WERI-Rb-1 (cell line): ENCODE data around the gene ZNF710.

ENCODE experiments used
- DNase-seq: peaks from one replicate; pipeline ENCODE4 v3.0.0-alpha.2; 2020
- H3K27ac ChIP-seq: fragments of 250-450 bp; sonication (Bioruptor Pico); 2 replicates; pipeline ENCODE4 v1.5.1; 2020; ENCODE audit warnings: mild to moderate bottlenecking, moderate library complexity
- H3K27me3 ChIP-seq: fragments of 250-450 bp; sonication (Bioruptor Pico); 2 replicates; pipeline ENCODE4 v1.5.1; 2021; ENCODE audit warnings: mild to moderate bottlenecking, low read depth, moderate library complexity; ENCODE audit not compliant: insufficient read depth, severe bottlenecking
- H3K36me3 ChIP-seq: fragments of 250-450 bp; sonication (Bioruptor Pico); 2 replicates; pipeline ENCODE4 v1.5.1; 2020; ENCODE audit warnings: mild to moderate bottlenecking, moderate library complexity
- H3K4me3 ChIP-seq: 2 replicates; pipeline ENCODE4 v1.5.1; 2011; ENCODE audit warnings: low read depth, mild to moderate bottlenecking, control low read depth, low read length
- H3K9me3 ChIP-seq: fragments of 250-450 bp; sonication (Bioruptor Pico); 2 replicates; pipeline ENCODE4 v1.5.1; 2021; ENCODE audit warnings: mild to moderate bottlenecking, moderate library complexity; ENCODE audit not compliant: severe bottlenecking
- TF ChIP-seq, protein P1 (sequence below): IDR thresholded peaks from 2 replicates; pipeline ENCODE4 v1.5.1; 2011; ENCODE audit warnings: low read depth, mild to moderate bottlenecking, control low read depth, inconsistent platforms, low read length

The ZNF710 gene

DNA sequence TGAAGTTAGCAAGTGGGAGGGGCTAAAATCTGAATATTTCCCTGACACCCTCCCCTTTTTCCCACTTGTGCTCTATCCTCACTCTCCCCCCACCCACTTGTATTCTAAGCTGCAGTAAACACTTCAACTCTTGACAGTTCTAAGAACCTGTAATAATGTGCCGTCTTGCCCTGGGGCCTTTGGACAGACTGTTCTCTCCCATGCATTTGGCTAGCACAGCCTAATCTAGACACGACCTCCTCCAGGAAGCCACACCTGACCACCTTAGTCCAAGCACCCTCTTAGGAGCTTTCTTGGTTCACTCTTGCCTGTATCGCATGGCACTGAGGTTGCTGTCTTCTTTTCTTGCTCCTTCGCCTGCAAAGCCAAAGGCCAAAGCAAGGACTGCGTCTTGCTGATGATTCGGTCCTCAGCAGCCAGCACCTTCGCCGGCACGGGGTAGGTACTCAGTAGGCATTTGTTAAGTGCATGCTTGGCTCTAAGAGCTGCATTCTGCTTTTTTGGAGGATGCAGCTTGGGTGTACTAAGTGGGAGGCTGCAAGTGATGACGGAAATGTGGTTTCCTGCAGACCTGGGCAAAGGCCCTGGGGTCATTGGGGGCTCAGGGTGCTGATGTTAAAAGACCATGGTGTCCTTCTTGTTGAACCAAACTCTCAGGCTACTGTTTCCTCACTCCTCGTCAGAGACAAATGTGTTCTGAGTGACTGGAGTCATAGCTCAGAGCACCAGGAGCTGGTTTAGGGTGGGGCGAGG, 2.0 kb upstream of the ZNF710 start:
- DNase-seq: no peak
- TF ChIP-seq, protein P1, sequence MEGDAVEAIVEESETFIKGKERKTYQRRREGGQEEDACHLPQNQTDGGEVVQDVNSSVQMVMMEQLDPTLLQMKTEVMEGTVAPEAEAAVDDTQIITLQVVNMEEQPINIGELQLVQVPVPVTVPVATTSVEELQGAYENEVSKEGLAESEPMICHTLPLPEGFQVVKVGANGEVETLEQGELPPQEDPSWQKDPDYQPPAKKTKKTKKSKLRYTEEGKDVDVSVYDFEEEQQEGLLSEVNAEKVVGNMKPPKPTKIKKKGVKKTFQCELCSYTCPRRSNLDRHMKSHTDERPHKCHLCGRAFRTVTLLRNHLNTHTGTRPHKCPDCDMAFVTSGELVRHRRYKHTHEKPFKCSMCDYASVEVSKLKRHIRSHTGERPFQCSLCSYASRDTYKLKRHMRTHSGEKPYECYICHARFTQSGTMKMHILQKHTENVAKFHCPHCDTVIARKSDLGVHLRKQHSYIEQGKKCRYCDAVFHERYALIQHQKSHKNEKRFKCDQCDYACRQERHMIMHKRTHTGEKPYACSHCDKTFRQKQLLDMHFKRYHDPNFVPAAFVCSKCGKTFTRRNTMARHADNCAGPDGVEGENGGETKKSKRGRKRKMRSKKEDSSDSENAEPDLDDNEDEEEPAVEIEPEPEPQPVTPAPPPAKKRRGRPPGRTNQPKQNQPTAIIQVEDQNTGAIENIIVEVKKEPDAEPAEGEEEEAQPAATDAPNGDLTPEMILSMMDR: no peak
- Histone ChIP-seq H3K4me3 (no peak overlapping the region), H3K9me3 (no peaks in the 10 kb centered on the region), H3K36me3 (no peaks in the 10 kb centered on the region), H3K27me3 (no peaks in the 10 kb centered on the region), H3K27ac (no peak overlapping the region)

DNA sequence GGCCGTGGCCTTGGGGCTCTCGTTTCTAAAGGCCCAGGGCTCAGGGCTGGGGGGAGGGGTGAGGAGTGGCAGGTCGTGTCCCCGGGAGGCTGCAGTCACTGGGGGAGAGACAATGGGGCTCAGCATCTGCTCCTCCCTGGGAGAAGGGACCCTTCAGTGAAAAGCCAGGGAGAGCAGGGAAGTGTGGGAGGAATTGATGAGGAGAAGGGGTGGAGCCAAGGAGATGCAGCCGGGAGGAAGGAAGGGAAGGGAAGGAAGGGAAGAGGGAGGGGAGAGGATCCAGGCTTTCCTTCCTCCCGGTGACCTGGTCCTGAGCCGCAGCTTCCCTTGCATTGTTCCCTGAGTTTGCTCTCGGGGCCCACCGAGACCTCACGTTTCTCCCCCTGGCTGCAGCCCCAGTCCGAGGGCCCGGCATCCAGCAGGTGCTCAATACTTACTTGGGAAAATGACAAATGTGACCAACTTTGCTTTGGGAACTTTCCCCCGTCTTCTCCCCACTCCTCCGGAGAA, 1.4 kb upstream of the ZNF710 start:
- Histone ChIP-seq H3K27me3 (no peaks in the 10 kb centered on the region), H3K36me3 (no peaks in the 10 kb centered on the region), H3K4me3 (no peak overlapping the region), H3K27ac (no peak overlapping the region), H3K9me3 (no peaks in the 10 kb centered on the region)
- peak; percentile 52 for DNase-seq
- TF ChIP-seq, protein P1: no peak

DNA sequence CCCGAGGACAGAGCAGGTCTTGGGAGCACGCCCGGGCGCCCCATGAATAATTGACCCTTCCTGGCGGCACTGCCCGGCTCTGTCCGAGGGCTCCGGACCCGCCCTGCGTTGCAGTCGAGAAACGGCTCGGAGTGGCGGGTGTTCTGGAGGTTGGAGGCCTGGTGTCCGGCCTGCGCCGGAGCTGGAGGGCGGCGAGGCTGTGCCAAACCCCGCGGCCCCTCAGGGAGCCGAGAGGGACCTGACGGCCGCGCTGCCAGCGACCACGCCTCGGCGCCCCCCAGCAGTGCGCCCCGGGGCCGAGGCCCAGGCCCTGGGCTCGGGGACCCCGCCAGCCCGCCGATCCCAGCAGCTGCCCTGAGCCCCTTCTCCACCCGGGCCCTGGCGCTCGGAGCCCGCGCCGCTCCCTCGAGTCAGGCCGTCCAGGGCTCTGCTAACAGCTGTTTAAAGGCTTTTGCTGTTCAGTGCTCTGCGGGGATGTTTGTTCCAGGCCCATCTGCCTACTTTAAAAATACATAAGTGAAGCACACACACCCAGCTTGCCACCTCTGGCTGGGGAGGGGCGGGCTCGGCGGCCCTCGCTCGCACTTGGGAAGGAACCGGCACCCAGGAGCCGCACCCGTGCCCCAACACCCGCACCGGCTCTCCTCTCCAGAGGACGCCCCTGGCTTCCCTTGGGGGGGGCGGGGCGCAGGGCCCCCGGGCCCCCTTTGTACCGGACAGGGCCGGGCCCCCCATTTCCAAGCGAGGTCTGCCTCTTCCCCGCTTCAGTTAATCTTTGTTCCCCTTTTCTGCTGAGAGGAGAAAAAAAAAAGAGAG, 730 bp upstream of the ZNF710 start:
- Histone ChIP-seq H3K4me3 (no peak overlapping the region), H3K27ac (no peak overlapping the region), H3K27me3 (no peaks in the 10 kb centered on the region), H3K36me3 (no peaks in the 10 kb centered on the region), H3K9me3 (no peaks in the 10 kb centered on the region)
- TF ChIP-seq, protein P1: no peak
- DNase-seq: no peak

DNA sequence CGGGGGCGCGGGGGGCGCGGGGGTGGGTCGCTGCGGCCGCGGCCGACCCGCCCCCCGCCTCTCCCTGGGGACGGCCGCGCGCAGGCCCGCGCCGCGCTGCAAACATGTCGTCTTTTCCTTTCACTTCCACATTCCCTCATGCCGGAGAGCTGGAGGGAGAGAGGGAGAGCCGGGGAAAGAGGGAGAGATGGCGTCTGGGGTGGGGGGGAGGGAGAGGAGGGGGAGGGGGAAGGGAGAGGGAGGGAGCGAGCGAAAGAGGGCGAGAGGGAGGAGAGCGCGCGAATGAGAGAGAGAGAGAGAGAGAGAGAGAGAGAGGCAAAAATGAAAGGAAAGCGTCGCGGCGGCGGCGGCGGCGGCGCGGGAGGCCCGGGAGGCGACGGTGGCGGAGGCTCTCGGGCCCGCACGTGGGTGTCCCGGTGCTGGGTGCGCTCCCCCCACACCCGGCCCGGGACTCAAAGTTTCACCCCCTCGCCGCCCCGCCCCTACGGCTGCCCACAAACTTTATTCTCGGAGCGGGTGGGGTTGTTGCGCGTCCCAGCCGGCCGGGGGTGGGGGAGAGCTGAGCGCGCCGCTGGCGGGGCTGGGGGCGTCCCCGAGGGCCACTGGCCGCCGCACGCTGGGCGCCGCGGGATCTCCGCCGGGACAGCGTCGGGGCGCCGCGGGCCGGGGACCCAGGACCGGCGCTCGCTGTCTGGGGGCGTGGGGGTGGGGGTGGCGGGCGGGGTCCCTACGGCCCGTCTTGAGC, 731 bp downstream of the ZNF710 start:
- no peaks in the 10 kb centered on the region for H3K9me3 ChIP-seq
- peak overlapping the region; percentile 65 for H3K4me3 ChIP-seq
- no peaks in the 10 kb centered on the region for H3K27me3 ChIP-seq
- TF ChIP-seq, protein P1: no peak
- peak; percentile 38 for DNase-seq
- H3K36me3 ChIP-seq: no peaks in the 10 kb centered on the region
- peak overlapping the region; percentile 63 for H3K27ac ChIP-seq

DNA sequence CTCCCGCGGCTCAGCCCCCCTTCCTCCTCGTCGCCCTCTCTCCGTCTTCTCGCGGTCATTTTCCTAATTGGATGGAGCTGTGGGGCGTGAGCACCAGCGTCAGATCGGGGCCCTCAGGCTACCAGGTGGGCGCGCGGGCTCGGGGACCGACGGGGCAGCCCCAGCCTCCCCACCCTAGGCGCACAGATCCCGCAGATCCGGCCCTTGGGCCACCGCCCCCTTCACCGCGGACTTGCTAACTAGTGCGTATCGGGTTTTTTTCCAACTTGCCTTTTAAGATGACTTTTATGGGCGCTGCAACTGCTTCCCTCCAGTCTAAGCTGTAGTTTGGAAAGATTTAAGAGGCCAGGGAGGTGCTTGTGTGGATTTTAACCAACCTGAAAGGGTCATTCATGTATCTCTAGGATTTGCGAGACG, 1.3 kb downstream of the ZNF710 start:
- Histone ChIP-seq H3K4me3 (peak overlapping the region; percentile 65), H3K27me3 (no peaks in the 10 kb centered on the region), H3K36me3 (no peaks in the 10 kb centered on the region), H3K9me3 (no peaks in the 10 kb centered on the region), H3K27ac (peak overlapping the region; percentile 37; the same call in 1 of the 2 replicates)
- TF ChIP-seq, protein P1: no peak
- peak; percentile 43 for DNase-seq
